HG03439 (cell line): ENCODE measurements around the gene MUC21.

Experiments used
- ATAC-seq: cut with Tn5 transposase; IDR thresholded peaks from one replicate; pipeline ENCODE4 v1.9.1; 2021; ENCODE audit warnings: mild to moderate bottlenecking, moderate library complexity; ENCODE audit not compliant: unreplicated experiment

Gene MUC21

DNA sequence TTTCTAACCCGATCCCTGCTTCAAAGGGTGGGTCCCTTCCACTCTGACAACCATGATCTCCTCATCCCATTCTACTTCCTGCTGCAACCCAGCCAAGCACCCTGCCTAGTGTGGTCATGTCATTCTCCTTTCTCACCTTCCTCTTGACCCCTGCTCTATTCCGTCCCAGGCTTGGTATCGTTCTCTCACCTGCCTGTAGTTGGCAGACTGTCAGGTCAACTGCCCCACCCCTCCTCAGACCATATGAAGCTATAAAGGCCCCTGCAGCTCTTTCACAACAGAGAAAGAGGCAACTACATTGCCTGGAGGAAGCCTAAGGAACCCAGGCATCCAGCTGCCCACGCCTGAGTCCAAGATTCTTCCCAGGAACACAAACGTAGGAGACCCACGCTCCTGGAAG is at the start of gene MUC21:
TSS of gene MUC21 (plus strand) at position 280 of the 400 bp plus-strand sequence. CDS start 241 bp downstream, outside the sequence.
- ATAC-seq, result no peak

DNA sequence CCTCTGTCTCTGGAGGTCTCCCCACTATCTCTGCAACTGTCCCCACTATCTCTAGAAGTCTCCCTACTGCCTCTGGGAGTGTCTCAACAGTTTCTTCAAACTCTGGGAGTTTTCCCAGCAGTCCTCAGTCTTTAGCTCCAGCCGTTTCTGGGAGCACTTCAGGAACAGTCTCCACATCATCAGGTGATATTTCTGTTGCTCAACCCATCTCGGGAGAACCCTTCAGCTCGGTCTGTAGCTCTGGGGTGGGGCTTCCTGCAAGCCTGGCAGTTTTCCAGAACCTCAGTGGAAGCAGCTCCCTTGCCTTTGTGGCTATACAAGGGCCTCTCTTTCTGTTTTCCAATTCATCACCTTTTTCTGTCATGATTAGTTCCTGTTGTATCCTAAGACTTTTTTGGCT is 48.5 kb upstream of the MUC21 start:
- ATAC-seq, result no peak

DNA sequence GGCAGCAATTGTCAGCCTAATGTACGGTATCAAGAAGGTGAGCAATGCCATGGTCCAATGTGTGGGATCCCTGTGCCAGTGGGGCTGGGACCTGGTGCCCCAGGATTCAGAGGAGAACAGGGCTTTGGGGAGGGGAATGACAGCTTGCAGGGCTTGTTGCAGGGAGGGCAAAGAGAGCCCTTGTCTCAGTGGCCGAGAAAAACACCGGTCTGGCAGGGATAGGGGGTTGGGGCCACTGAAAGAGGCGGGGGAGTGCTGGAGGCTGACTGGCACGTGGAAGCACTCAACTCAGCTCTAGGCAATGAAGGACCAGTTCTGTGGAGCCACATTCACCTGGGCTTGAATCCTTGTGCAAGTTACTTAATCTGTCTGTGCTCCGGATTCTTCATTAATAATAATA is 46.3 kb upstream of the MUC21 start:
- no peak for ATAC-seq

DNA sequence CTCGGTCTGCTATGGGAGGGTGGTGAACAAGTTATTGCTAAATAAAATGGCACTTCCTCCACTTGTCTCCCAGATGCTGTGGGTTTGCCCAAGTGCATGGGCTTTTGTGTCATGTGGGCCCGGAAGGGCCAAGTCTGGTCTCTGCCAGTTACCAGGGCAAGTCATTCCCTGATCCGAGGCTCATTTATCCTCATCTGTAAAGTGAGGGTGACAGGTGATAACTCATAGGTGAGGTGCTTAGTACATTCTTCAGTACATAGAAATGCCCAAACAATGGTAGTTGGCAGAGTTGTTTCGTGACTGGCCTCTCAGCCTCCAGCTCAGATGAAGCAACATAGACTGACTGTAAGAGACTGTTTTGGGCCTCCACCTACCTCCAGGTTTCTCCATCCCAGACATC is 44.8 kb upstream of the MUC21 start:
- no peak for ATAC-seq

DNA sequence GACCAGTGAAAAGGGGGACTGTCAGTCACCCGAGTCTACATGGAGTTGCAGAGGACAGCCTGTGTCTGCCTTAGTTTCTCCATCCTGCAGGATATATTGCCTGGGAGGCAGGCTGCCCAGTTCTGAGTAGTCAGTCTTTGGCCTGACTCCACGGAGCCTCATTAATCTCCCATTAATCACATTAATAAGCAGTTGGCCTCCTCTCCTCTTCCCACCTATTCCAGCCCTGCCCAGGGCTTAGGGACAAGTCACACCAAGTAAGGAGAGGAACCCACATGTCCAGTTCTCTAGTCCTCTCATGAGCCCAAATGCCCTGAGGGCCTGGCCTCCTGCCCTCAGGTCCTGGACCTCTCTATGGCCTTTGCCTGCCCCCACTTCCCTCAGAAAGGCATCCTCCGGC is 44.0 kb upstream of the MUC21 start:
- no peak for ATAC-seq

DNA sequence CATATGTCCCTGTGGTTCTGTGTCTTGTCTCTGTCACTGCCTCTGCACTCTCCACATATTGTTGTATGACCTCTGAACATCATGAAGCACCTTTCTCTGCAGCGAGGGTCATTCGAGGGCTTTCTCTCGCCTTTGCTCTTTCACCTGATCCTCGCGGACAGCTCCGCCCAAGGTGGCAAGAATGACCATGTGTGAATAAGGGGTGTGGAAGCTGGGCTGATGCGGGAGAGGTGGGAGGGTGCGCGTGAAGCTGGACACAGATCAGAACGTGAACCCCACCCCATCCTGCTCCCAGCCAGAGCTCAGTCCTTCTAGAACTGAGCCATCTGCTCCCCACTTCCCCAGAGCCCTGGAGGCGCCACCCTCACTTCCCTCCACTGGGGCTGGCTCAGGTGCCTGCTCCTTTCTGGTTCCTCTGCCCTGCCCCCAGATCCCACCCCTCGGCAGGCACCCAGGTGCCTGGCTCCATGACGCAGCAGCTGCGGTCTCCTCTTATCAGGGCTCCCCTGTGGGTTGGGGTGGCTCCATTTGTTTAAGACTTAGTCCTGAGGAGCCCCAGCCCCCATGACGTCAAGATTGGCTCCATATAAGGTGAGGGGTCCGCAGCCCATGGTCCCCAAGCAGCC is 43.0 kb upstream of the MUC21 start, which contains the start of gene MUCL3:
TSS of gene MUCL3 (plus strand) at position 613 of the 626 bp plus-strand sequence. CDS start 27 bp downstream, outside the sequence.
- ATAC-seq, result no peak

DNA sequence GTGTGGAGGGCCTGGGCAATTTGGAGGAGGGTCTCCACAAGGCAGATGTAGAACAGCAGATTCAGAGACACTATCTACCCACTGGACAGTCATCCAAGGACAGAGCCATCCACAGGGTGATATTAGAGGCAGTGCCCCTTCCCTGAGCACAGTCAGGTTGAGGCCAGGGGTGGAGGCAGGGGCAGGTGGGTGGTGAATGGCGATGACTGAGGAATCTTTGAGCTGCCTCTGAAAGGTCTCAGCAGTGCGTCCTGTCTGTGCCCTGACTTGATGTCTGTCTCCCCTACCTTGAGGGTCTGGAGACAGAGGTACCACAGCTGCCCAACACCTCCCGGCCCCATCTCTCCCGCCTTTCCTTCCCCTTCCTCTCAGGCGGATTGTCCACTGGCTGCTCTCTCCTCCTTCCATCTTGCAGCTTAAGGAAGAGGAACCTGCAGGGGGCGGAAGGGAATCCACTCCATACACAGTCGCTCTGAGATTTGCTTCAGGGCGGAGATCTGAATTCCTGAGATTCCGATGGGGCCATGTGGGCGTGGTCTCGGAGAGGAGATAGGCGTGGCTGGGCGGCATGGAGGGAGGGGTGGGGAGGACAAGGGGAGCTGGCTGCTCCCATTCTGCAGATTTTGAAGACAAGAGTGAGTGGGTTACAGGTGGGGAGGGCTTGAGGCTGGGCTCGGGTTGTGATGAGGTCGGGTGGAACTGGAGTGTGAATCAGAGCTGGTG is 41.0 kb upstream of the MUC21 start:
- no peak for ATAC-seq

DNA sequence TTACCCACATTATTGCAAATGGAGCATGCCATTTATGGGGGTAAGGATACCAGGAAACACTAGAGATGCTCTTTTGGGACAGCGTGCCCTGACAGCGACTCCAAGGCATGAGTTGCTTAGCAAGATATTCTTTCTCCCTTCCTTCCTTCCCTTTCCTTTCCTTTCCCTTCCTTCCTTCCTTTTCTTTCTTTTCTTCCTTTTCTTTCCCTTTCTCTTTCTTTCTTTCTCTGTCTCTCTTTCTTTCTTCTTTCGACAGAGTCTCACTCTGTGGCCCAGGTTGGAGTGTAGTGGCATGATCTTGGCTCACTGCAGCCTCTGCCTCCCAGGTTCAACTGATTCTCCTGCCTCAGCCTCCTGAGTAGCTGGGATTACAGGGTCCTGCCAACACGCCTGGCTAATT is 39.5 kb upstream of the MUC21 start:
- no peak for ATAC-seq

DNA sequence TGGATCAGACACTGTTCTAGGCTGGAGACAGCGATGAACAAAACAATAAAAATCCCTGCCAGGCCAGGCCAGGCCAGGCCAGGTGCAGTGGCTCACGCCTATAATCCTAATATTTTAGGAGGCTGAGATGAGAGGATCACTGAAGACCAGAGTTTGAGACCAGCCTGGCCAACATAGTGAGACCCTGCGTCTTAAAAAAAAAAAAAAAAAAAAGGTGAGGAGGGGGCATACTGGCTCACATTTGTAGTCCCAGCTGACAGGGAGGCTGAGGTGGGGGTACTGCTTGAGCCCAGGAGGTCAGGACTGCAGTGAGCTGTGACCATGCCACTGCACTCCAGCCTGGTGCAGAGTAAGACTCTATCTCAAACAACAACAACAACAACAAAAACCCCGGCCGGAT is 38.2 kb upstream of the MUC21 start:
- no peak for ATAC-seq

DNA sequence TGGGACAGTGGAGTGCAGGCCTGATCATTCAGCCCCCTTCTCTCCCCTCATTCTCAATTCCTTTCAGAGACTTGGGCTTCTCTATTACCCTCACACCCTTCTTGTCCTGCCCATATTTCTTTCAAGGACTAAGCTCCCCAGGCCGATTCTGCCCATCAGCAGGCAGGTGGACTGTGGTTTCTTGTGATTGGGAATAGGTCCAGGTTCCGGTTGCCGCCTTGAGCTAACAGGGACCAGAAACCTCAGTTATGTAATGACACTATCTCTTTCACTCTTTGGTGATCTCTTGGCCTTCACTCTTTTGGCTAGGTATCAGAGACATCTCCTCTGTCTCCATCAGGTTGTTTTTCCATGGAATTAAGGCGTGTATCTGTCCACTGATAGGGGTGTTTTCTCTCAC is 36.3 kb upstream of the MUC21 start:
- ATAC-seq, result no peak

DNA sequence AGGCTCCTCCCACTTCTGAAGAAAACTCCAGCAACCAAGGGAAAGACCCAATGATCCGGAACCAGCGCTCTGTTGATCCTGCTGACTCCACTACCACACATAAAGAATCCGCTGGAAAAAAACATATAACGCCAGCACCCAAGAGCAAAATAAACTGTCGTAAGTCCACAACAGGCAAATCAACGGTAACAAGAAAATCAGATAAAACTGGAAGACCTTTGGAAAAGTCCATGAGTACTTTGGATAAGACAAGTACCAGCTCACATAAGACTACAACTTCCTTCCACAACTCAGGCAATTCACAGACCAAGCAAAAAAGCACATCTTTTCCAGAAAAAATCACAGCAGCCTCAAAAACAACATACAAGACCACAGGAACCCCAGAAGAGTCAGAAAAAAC is 34.7 kb upstream of the MUC21 start:
- no peak for ATAC-seq

DNA sequence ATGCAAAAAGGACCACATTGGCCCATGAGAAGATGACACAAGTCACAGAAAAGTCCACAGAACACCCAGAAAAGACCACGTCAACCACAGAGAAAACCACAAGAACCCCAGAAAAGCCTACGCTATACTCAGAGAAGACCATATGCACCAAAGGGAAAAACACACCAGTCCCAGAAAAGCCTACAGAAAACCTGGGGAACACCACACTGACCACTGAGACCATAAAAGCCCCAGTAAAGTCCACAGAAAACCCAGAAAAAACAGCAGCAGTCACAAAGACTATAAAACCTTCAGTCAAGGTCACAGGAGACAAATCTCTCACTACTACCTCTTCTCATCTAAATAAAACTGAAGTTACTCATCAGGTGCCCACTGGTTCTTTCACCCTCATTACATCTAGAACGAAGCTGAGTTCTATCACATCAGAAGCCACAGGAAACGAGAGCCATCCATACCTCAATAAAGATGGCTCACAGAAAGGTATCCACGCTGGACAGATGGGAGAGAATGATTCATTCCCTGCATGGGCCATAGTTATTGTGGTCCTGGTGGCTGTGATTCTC is 31.5 kb upstream of the MUC21 start:
- ATAC-seq, result no peak

DNA sequence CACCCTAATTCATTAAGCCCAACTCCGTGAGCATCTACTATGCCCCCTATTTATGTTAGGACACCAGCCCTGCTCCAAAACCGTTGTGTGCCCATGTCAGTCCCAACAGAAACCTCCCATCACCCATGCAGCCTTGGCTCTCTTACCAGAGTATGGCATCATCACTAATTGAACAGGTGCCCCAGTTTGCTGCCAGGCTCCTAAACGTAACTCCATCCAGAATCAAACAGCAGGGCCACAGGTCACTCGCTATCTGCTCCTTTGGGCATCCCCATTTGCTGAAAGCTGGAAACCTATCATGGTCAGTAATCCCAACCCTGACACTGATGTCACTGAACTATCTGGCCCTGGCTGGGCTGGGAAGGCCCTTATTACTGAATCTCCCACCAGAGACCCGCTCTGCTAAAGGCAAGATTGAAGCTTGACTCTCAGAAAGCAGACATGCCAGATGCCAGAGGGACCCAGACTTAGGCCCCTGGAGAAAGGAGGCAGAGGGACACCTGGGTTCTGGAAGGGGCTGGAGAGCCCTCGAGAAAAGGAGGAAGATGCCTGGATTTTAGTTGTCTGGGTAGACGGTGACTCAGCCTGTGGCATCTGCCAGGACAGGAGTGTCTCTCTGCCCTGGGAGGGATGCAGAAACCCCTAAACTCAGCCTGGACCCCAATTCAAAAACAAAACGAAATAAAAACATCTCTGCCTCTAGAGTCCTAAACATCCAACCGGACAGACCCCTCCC is 28.7 kb upstream of the MUC21 start:
- no peak for ATAC-seq

DNA sequence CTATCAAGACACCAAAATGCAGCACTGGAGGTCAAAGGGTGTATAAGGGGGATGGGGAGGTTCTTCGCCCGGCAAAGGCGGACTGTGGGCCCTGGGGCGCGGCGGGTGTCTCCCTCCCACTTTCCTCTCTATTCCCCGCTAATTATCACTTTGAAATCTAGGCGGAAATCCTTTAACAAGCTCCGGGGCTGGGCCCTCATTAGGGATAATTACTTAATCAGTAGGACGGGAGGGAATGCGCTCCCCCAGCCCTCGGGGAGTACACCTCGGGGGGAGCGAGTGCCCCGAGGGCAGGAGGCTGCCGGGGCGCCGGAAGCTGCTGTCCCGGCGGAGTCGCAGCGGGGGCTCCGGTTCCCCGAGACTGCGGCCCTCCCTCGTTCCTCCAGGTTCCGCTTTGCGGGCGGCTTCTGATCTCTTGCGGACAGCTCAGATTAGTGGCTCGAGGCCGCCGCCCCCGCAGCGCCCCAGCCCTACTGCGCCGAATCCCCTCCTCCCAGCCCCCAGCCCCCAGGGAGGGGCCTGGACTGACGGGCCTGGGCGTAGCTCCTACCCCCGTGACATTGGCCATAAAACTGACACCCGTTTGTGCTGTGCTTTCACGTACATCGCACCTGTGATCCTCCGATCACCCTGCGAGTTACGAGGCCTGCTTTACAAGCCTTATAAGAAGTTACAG is 28.0 kb upstream of the MUC21 start:
- ATAC-seq, result peak; percentile 59

DNA sequence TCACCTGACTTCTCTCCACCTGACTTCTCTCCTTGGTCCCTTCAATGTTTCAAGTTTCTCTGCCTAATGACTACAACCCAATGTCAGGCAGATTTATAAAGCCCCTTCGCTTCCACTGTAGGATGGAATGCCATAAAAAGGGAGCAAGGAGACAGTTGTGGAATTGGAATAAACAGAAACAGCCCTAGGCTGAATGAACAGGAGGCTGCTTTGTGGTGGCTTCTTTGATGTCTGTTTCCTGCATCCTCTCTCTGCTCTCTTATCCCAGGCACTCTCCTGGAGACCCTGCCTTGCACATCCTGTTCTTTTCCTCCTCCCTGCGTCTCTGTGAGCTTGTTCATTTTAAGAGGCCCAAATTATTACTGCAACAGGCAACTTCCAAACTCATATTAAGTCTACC is 25.8 kb upstream of the MUC21 start:
- ATAC-seq, result no peak

DNA sequence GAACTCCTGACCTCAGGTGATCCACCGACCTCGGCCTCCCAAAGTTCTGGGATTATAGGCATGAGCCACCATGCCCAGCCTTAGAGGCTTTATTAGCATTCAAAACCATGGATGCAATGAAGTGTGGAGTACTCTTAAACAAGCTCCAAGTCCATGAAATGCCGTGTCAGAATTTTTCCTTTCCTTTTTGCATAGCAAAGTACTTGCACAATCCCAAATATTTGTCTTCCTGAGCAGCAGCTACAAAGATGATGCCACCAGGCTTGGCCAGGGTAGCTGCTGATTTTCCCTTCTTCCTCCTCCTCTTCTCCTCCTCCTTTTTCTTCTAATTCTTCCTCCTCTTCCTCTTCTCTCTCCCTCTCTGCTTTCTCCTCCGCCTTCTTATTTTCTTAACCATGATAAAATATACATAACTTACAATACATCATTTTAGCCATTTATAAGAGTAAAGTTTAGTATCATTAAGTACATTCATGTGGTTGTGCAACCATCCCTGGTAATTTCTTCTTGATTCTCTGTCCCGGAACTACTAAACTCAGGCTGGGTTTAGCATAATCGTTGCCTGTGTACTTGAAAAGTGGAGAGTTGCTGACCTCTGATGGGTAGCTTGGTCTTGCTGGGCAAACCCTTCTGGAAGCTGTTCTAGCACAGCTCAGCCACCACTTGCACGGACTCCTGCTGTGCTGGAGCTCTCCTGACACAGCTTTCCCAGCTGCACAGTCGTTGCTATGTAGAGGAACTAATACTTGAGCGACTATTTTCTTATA is 22.4 kb upstream of the MUC21 start:
- ATAC-seq, result no peak

DNA sequence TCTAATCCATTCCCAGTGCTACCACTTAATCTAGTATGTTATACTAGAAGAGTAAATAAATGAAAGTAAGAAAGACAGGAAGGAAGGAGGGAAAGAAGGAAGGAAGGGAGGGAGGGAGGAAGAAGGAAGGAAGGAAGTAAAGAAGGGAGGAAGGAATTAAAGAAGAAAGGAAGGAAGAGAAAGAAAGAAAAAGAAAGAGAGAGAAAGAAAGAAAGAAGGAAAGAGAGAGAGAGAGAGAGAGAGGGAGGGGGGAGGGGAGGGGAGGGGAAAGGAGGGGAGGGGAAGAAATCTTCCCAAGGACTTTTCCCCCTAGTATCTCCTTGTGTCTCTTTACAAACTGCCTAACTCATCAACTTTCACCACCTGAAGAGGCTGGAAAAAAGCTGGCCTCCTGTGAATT is 20.8 kb upstream of the MUC21 start:
- no peak for ATAC-seq

DNA sequence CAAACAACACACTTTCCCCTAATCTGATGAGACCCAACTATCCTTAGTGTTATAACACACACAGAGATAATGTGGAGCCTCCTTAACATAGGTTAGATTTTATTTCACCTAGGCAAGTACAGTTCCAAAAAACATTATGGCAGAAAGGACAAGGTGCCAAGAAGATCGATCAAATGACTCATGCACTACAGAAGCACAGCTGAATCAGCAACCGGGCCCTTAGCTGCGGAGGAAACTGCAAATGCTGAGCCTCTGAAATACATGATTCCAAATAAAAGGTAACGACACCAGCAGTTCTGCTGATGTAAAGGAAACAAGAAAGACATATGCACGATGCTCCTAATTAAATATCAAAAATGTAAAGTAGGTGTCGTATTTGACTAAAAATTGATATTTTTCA is 19.9 kb upstream of the MUC21 start:
- ATAC-seq, result no peak

DNA sequence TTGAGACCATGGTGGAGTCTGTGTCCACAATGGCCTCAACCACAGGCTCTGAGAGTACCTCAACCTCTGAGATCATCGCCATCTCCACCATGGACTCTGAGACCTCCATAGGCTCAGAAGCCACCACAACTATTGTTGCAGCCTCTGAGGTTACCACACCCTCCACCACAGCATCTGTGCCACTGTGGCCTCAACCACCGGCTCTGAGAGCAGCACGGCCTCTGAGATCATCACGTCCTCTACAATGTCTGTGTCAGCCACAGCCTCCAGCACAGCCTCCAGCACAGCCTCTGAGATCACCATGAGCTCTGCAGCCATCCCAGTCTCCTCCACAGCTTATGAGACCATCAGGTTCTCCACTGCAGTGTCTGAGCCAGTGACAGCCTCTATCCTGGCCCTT is 19.4 kb upstream of the MUC21 start:
- no peak for ATAC-seq

DNA sequence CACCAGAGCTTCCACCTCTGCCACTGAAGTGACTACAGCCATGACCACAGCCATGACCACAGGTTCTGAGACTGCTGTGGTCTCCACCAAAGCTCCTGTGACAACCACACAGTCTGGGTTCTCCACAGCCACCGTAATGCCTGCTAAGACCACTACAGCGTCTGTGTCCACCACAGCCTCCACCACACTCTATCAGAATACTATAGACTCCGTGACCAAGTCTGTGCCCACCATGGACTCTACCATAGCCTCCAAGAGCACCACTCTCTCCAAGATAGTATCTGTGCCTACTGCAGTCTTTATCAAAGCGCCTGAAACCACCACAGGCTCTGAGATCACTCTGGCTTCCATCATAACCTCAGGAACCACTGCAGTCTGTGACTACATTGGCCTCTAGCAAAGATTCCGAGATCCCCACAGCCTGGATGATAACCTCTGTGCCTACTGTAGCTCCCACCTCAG is 18.3 kb upstream of the MUC21 start:
- no peak for ATAC-seq
